Stimulated activated CD8-positive, alpha-beta memory T cell treated with anti-CD3 and anti-CD28 coated beads, Interleukin-12 subunit alpha, Interleukin-12 subunit beta, amount 100 ng/mL, for 24 hours (primary cell): ENCODE results near the gene SLC13A5.
"Not testable (repeated sequence)": the region's sequence is repeated elsewhere in the genome, so short reads cannot be mapped to it uniquely, and the experiment has no call there.

Source experiments
- DNase-seq: peaks from one replicate; pipeline ENCODE4 v3.0.0-alpha.2; 2020; ENCODE audit errors: extremely low read depth

The SLC13A5 gene

GRCh38 chr17:6663200-6663599, 50.0 kb downstream of the SLC13A5 start:
- DNase-seq, result not testable (repeated sequence)

GRCh38 chr17:6661464-6661848, 51.7 kb downstream of the SLC13A5 start:
- DNase-seq, result no peak

- no peak for DNase-seq
Measured at GRCh38 chr17:6660805-6661463, 52.2 kb downstream of the SLC13A5 start.

GRCh38 chr17:6660101-6660500, 53.1 kb downstream of the SLC13A5 start:
- no peak for DNase-seq

GRCh38 chr17:6658411-6658810, 54.8 kb downstream of the SLC13A5 start:
- not testable (repeated sequence) for DNase-seq

- DNase-seq, result no peak
Measured at GRCh38 chr17:6657633-6658287, 55.4 kb downstream of the SLC13A5 start.

- DNase-seq, result not testable (repeated sequence)
Measured at GRCh38 chr17:6656797-6657632, 56.2 kb downstream of the SLC13A5 start.

- not testable (repeated sequence) for DNase-seq
Measured at GRCh38 chr17:6655732-6656361, 57.3 kb downstream of the SLC13A5 start.

- no peak for DNase-seq
Measured at GRCh38 chr17:6654841-6655731, 58.1 kb downstream of the SLC13A5 start.

- DNase-seq, result no peak
Measured at GRCh38 chr17:6651919-6652452, 61.2 kb downstream of the SLC13A5 start.

GRCh38 chr17:6651354-6651918, 61.7 kb downstream of the SLC13A5 start, which contains the start of the genes C17orf100 and MED31:
TSS of gene C17orf100 (plus strand) at chr17:6651762. CDS start at chr17:6651914, 152 bp downstream.
TSS of gene MED31 (minus strand) at chr17:6651605. CDS start at chr17:6651528, 77 bp downstream.
- DNase-seq, result peak; percentile 87

GRCh38 chr17:6648181-6648580, 65.0 kb downstream of the SLC13A5 start:
- no peak for DNase-seq

GRCh38 chr17:6643451-6644125, 69.6 kb downstream of the SLC13A5 start:
- no peak for DNase-seq

- DNase-seq, result no peak
Measured at GRCh38 chr17:6642592-6642991, 70.6 kb downstream of the SLC13A5 start.

GRCh38 chr17:6641247-6641863, 71.8 kb downstream of the SLC13A5 start:
- no peak for DNase-seq

- peak; percentile 86 for DNase-seq
Measured at GRCh38 chr17:6640536-6641246, 72.5 kb downstream of the SLC13A5 start, which contains the start of the genes KIAA0753 and TXNDC17. TSS of gene KIAA0753 (minus strand) at chr17:6640711. CDS start at chr17:6635103, 5,608 bp downstream. TSS of gene TXNDC17 (plus strand) at chr17:6641060. CDS start at chr17:6641083, 23 bp downstream.

GRCh38 chr17:6639586-6640535, 73.3 kb downstream of the SLC13A5 start:
- no peak for DNase-seq
